ENCODE results near the gene MRPS27. TPM values are rescaled to one million over a fixed set of nuclear protein-coding genes. Genes with fewer than 3 reads are reported as not detected.
"Not testable (repeated sequence)": the region's sequence is repeated elsewhere in the genome, so short reads cannot be mapped to it uniquely, and the experiment has no call there.

MRPS27 gene
- total RNA-seq, 3 donors from 2014 or later, result 83.4 to 107 (median 88.1) TPM

DNA sequence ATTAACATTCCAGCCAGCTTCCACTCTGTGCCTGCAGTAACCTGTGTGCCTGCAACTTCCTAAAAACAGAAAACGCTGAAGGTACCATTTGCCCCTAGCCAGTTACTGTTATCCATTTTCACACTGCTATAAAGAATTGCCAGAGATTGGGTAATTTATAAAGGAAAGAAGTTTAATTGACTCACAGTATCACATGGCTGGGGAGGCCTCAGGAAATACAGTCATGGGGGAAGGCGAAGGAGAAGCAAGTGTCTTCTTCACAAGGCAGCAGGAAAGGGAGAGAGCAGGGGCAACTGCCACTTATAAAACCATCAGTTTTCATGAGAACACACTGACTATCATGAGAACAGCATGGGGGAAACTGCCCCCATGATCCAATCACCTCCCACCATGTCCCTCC lies 31.3 kb upstream of the MRPS27 start:
- peaks cover 21% of the 10 kb centered on the region for H3K36me3 Mint-ChIP-seq (ENCODE audit: insufficient read depth)
- no peaks in the 10 kb centered on the region for H3K27me3 Mint-ChIP-seq (ENCODE audit: low read depth)
- no peak for DNase-seq
- no peak for ATAC-seq
- no peaks in the 10 kb centered on the region for H3K9me3 Mint-ChIP-seq
- no peak overlapping the region for H3K4me3 Mint-ChIP-seq
- peaks cover 7% of the 10 kb centered on the region for H3K4me1 Mint-ChIP-seq (ENCODE audit: low read depth)

DNA sequence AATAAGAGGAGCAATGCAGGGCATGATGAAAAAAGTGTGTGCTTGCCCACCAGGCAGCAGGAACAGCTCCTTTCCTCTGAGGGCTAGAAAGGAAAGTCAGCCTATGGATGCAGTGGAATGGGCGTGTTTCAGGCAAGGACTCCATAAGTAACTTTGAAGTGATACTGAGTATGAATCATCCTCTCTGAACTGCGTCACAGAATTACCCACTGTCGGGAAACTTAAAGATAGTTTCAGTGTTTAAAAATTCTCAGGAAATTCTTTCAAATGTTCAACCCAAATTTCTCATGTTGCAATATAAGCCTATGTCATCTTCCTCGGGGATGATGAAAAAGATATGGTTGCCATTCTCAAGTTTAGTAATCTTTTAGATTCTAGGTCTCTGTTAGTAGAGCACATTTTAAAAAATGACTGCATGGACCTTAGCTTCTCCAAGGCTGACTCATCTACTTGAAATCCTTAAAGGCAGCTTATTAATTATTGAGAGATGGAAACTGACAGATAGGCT lies 27.8 kb upstream of the MRPS27 start:
- Mint-ChIP-seq H3K4me1 (ENCODE audit: low read depth) (peaks cover 7% of the 10 kb centered on the region), H3K27me3 (ENCODE audit: low read depth) (no peaks in the 10 kb centered on the region), H3K9me3 (no peaks in the 10 kb centered on the region), H3K36me3 (ENCODE audit: insufficient read depth) (peaks cover 33% of the 10 kb centered on the region), H3K4me3 (no peak overlapping the region)
- ATAC-seq (peak; percentile 88 to 92), DNase-seq (no peak)

DNA sequence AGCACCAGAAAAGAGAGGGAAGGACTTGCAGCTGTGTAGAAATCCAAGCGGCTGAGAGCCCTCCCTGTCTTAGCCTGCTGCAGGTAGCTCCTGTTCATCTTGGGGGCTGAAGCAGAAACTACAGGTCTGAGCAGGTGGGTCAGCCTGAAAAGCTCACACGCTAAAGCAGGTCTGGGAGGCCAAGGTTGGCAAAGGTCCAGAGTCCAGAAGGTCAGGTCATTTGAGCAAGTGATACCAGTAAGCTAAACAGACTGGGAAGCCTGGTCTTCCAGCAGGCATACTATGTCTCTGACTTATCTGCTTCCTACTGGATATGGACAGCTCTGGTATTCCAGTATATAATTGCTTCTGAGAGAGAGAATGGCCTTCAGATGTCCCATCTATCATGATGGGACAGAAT lies 26.4 kb upstream of the MRPS27 start:
- DNase-seq (no peak), ATAC-seq (no peak)
- no peak overlapping the region for H3K4me3 Mint-ChIP-seq
- peaks cover 35% of the 10 kb centered on the region for H3K36me3 Mint-ChIP-seq (ENCODE audit: insufficient read depth)
- H3K4me1 Mint-ChIP-seq (ENCODE audit: low read depth), result peaks cover 7% of the 10 kb centered on the region
- no peaks in the 10 kb centered on the region for H3K9me3 Mint-ChIP-seq
- no peaks in the 10 kb centered on the region for H3K27me3 Mint-ChIP-seq (ENCODE audit: low read depth)

DNA sequence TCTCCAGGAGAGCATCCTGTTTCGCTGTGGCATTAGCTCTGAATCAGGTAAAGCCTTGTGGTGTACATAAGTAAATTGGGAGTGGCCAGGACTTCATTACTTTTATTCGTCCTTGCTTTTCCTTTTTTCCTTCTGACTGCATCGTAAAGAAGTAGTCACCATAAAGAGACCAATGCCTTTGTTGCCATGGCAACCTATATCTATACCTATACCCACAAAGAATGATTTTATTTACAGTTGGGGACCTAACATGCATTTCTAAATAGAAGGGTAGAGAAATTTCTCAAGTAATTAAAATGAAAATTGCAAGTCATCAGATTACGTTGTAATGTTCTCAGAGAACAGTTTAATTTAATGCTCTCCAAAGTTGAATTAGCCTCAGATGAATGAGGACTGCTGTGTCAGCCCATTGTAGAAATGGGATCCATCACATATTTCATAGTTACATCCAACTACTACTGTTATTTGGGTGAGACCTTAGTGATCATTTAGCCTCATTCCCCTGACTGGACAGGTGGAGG lies 18.7 kb upstream of the MRPS27 start:
- DNase-seq (no peak), ATAC-seq (no peak)
- H3K4me1 Mint-ChIP-seq (ENCODE audit: low read depth), result no peaks in the 10 kb centered on the region
- H3K36me3 Mint-ChIP-seq (ENCODE audit: insufficient read depth), result peaks cover 48% of the 10 kb centered on the region
- no peaks in the 10 kb centered on the region for H3K9me3 Mint-ChIP-seq
- no peaks in the 10 kb centered on the region for H3K27me3 Mint-ChIP-seq (ENCODE audit: low read depth)
- no peak overlapping the region for H3K4me3 Mint-ChIP-seq

DNA sequence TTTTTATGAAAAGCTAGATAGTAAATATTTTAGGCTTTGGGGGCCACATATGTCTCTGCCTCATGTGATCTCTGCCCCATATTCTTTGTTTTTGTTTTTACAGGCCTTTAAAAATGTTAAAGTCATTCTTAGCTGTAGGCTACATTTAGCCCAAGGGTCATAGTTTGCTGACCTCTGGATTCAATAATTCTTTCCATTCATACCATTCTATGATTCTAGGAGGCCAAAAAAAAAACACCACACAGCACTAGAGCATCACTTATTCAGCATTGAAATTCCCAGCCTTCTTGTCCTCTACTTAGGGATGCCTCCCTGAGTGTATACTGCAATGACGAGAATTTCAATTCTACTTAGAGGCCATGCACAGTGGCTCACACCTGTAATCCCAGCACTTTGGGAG lies 17.1 kb upstream of the MRPS27 start:
- no peaks in the 10 kb centered on the region for H3K4me1 Mint-ChIP-seq (ENCODE audit: low read depth)
- H3K9me3 Mint-ChIP-seq, result no peaks in the 10 kb centered on the region
- H3K27me3 Mint-ChIP-seq (ENCODE audit: low read depth), result no peaks in the 10 kb centered on the region
- no peak for ATAC-seq
- peaks cover 42% of the 10 kb centered on the region for H3K36me3 Mint-ChIP-seq (ENCODE audit: insufficient read depth)
- DNase-seq, result no peak
- no peak overlapping the region for H3K4me3 Mint-ChIP-seq

DNA sequence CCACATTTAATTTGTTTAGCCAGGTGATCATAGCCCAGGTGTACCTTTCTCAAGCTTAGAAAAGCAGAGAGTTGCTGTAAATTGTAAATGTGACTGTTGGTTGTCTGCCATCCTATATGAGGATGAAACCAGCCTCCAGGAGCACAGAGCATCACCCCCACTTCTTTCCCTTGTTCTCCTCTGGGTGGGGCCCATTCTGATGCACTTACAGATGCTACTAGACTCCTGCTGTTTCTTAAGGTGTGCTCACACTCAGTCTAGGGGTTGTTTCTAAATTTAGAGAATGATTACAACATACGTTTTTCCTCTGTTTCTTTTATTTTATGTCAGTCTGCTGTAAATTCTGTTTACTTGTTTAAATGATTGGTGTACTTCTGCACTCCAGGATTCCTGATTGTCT lies 10.7 kb upstream of the MRPS27 start:
- ATAC-seq (no peak), DNase-seq (no peak)
- Mint-ChIP-seq H3K4me1 (ENCODE audit: low read depth) (no peaks in the 10 kb centered on the region), H3K9me3 (no peaks in the 10 kb centered on the region), H3K4me3 (no peak overlapping the region), H3K36me3 (ENCODE audit: insufficient read depth) (peaks cover 58% of the 10 kb centered on the region), H3K27me3 (ENCODE audit: low read depth) (no peaks in the 10 kb centered on the region)

DNA sequence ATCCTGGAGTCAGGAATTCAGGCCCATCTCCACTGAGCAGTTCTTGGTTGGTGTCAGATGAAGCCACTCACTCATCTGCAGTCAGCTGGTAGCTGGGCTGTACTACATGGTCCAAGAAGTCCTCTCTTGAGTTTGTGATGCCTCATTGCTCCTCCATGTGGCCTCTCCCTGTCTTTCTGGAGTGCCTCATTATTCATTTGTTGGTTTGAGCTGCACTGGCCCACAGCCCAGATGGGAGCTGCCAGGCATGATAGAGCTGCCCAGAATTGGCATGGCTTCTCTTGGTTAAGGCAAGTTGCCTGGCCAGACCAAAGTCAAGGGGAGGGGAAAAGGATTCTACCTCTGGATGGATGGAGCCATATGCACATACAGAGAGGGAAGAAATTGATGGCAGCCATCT lies 8.1 kb upstream of the MRPS27 start:
- Mint-ChIP-seq H3K4me1 (ENCODE audit: low read depth) (no peaks in the 10 kb centered on the region), H3K36me3 (ENCODE audit: insufficient read depth) (peaks cover 61% of the 10 kb centered on the region), H3K27me3 (ENCODE audit: low read depth) (no peaks in the 10 kb centered on the region), H3K4me3 (no peak overlapping the region), H3K9me3 (no peaks in the 10 kb centered on the region)
- no peak for DNase-seq
- no peak for ATAC-seq

DNA sequence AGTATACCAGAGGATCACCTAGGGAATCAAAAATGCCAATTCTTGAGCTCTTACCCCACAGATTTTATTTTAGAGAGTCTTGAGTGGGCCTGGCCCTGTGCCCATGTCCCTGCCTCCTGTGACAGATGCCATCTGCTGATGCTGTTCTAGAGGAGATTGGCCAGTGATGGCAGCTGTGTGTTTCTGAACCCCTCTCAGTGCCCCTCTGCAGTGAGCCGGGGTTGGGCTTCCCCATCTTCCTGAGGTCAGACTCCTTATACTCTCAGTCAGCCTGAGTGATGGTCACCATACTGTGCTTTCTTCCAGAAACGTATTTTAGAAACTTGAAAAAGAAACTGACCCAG lies 6.2 kb upstream of the MRPS27 start:
- Mint-ChIP-seq H3K4me3 (no peak overlapping the region), H3K36me3 (ENCODE audit: insufficient read depth) (peaks cover 55% of the 10 kb centered on the region), H3K27me3 (ENCODE audit: low read depth) (no peaks in the 10 kb centered on the region), H3K9me3 (no peaks in the 10 kb centered on the region), H3K4me1 (ENCODE audit: low read depth) (peaks cover 6% of the 10 kb centered on the region)
- DNase-seq, result no peak
- no peak for ATAC-seq

DNA sequence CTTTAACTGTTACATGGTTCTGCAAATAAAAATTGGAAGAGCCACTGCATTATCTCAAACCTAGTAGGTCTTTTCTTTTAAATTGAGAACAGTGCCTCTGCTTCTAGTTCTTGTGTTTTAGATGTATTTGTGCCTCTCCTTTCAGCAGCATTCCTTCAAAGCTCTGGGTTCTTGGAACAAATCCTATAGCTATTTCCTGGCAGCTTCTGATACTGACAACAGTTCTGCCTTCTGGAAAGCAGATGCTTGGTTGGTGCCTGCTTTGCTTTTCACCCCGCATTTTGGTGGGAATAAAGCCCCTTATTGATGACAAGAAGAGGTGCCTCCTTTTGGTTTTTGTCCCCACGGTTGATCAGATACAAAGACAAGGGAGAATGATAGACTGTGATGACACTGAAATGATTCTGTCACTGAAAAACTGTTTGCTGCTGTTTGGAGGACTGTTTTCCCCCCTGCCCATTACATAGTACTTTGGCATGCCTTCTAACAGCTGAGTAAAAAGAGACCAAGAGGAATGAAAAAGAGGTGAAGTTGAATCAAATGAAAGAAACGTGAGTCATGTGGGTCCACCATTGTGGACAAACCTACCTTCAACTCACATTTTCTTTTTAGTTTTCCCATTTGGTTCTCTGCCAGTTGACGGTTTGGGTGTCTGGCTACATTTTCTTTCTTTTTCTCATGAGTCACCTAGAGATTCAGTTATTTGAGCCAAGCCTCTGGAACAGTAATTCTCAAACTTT lies 5.7 kb upstream of the MRPS27 start:
- H3K36me3 Mint-ChIP-seq (ENCODE audit: insufficient read depth), result peaks cover 50% of the 10 kb centered on the region

DNA sequence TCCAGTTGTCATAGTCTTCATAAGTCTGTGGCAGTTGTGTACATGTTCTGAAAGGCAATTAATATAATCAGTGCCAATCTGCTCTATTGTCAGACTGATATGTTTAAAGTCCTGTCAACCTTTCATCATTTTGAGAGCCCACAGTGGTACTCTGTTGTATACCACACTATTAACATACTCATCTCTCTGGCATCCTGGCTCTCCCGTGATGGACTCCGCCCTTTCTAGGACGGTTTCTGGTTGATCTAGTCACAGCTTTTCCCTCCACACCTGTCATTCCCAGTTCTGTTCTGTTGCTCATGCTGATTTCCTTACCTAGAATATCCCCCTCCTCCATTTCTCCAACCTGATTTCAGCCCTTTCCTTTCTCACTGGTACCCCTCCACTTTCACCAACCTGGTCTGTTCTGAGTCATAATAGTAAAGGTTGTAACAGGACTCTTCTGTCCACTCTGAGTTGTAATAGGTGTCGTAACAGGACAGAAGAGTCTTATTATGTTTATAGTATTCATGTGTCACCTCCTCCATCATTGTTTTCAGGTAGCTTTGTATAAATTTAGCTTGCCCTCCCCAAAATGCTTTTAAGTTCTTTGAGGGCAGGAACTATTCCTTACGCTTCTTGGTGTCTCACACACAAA lies 4.3 kb upstream of the MRPS27 start:
- ATAC-seq (no peak), DNase-seq (no peak)
- H3K4me1 Mint-ChIP-seq (ENCODE audit: low read depth), result peaks cover 11% of the 10 kb centered on the region
- H3K27me3 Mint-ChIP-seq (ENCODE audit: low read depth), result no peaks in the 10 kb centered on the region
- H3K4me3 Mint-ChIP-seq, result no peak overlapping the region
- no peaks in the 10 kb centered on the region for H3K9me3 Mint-ChIP-seq
- H3K36me3 Mint-ChIP-seq (ENCODE audit: insufficient read depth), result peaks cover 44% of the 10 kb centered on the region

More for the DNA sequence above, 5.7 kb upstream of the MRPS27 start:
- Mint-ChIP-seq H3K27me3 (ENCODE audit: low read depth) (no peaks in the 10 kb centered on the region), H3K4me1 (ENCODE audit: low read depth) (peaks cover 7% of the 10 kb centered on the region), H3K9me3 (no peaks in the 10 kb centered on the region), H3K4me3 (no peak overlapping the region)
- no peak for DNase-seq
- no peak for ATAC-seq

DNA sequence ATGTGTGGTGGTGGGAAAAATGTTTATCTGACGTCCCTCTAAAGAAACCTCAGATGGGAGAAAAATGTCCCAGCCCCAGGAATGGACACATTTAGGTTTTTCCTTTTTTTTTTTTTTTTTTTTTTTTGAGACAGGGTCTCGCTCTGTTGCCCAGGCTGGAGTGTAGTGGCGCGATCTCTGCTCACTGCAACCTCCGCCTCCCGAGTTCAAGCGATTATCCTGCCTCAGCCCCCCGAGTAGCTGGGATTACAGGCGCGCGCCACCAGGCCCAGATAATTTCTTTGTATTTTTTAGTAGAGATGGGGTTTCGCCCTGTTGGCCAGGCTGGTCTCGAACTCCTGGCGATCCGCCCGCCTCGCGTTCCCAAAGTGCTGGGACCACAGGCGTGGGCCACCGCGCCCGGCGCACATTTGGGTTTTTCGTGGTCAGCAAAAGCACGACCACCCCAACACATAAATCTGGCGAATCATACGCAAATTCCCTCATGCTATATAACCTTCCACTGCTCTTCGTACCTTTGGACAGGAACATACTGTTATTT lies 535 bp downstream of the MRPS27 start:
- Mint-ChIP-seq H3K4me3 (peak overlapping the region; percentile 98), H3K36me3 (ENCODE audit: insufficient read depth) (peaks cover 27% of the 10 kb centered on the region), H3K4me1 (ENCODE audit: low read depth) (peaks cover 41% of the 10 kb centered on the region)
- not testable (repeated sequence) for H3K27me3 Mint-ChIP-seq (ENCODE audit: low read depth); H3K9me3 Mint-ChIP-seq
- ATAC-seq (peak; percentile 3 to 8), DNase-seq (peak; percentile 12)

DNA sequence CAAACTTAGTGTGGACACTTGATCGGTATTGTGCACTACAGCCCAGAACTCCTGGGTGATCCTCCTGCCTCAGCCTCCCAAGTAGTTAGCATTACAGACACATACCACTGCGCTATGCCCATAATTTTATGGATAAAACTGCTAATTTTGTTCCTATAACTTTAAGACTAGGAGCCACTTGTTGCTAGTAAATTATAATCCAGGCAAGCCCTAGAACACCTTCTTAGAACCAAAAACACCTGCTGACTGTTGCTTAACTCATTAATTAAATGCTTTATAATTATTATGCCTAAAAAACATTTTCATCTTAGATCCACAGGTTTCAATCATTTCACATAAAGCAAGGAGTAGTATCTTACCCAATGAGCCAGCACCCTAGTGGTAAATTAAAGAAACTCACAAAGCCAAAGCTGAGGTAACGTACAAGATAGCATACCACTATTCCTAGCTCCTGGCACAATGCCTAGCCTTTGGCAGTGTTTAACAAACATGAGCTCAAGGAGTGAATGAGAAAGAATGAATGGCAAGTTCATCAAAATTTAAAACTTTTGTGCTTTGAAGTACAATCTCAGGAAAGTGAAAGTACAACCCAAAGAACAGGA lies 5.4 kb downstream of the MRPS27 start:
- Mint-ChIP-seq H3K9me3 (no peaks in the 10 kb centered on the region), H3K27me3 (ENCODE audit: low read depth) (no peaks in the 10 kb centered on the region), H3K4me1 (ENCODE audit: low read depth) (peaks cover 32% of the 10 kb centered on the region), H3K36me3 (ENCODE audit: insufficient read depth) (peaks cover 29% of the 10 kb centered on the region), H3K4me3 (no peak overlapping the region)
- no peak for ATAC-seq
- no peak for DNase-seq

DNA sequence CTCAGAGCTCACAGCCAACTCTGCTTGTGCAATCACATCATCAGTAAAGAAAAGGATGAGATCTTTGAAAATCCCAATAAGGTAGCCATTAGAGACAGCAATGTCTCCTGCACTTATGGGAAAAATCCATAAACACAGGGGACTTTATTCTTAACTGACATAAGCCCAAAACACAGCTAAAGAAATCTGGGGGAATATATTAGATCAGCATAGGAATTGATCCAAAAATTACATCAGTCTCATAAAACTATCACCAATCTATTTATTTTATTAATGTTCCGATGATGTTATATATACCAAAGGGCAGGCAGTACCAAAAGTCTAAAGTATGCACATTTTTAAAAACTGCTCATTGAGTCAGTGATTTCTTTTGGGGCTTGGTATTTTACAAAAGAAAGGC lies 6.9 kb downstream of the MRPS27 start:
- H3K9me3 Mint-ChIP-seq, result no peaks in the 10 kb centered on the region
- H3K36me3 Mint-ChIP-seq (ENCODE audit: insufficient read depth), result peaks cover 35% of the 10 kb centered on the region
- H3K27me3 Mint-ChIP-seq (ENCODE audit: low read depth), result no peaks in the 10 kb centered on the region
- H3K4me1 Mint-ChIP-seq (ENCODE audit: low read depth), result peaks cover 26% of the 10 kb centered on the region
- DNase-seq (no peak), ATAC-seq (no peak)
- H3K4me3 Mint-ChIP-seq, result no peak overlapping the region

DNA sequence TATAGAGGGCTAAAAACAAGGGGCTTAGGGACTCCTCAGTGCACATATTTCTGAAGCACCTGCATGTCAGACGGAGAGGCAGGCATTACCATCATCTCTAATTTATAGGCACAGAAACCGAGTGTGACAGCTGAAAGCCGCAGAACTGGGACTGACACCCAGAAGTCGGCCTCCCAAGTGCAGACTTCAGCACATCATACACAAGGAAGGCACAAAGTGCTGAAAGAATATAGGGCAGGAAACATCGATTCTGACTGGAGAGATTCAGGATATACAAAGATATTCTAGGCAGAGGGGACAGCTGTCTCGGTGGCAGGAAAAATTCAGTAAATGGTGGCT lies 11.2 kb downstream of the MRPS27 start:
- no peak for ATAC-seq
- Mint-ChIP-seq H3K4me3 (peak overlapping the region; percentile 88), H3K9me3 (no peaks in the 10 kb centered on the region), H3K4me1 (ENCODE audit: low read depth) (peaks cover 32% of the 10 kb centered on the region), H3K27me3 (ENCODE audit: low read depth) (no peaks in the 10 kb centered on the region), H3K36me3 (ENCODE audit: insufficient read depth) (peaks cover 27% of the 10 kb centered on the region)
- no peak for DNase-seq

Data from activated T-cell treated with anti-CD3 and anti-CD28 coated beads, Interleukin-2, amount 50 U/mL, for 4 hours (primary cell).